Uterus (tissue), 4 donors: ENCODE results near the gene CLPX. TPM values are rescaled to one million over a fixed set of nuclear protein-coding genes. Genes with fewer than 3 reads are reported as not detected.

Experiments
- DNase-seq, 2 donors: peaks; one replicate each; pipeline ENCODE4 v3.0.0-alpha.2; 2019 to 2020
- H3K27ac ChIP-seq, 2 donors: fragments of 200-600 bp; sonication (generic); 1 replicate in 1 of 2; 2 replicates in 1 of 2; pipeline ENCODE4 v1.5.1; 2016 to 2018
- H3K27me3 ChIP-seq, 2 donors: fragments of 200-600 bp; sonication (generic); one replicate each; pipeline ENCODE4 v1.5.1; 2018 to 2019; ENCODE audit warnings: control low read depth in 1 of 2
- H3K36me3 ChIP-seq, 2 donors: fragments of 200-600 bp; sonication (generic); one replicate each; pipeline ENCODE4 v1.5.1; 2019; ENCODE audit warnings: control low read depth in 1 of 2
- H3K4me1 ChIP-seq, 2 donors: fragments of 200-600 bp; sonication (generic); one replicate each; pipeline ENCODE4 v1.5.1; 2018 to 2019; ENCODE audit warnings: control low read depth in 1 of 2
- H3K4me3 ChIP-seq, 2 donors: fragments of 200-600 bp; sonication (generic); 1 replicate in 1 of 2; 2 replicates in 1 of 2; pipeline ENCODE4 v1.5.1; 2018 to 2019; ENCODE audit warnings: mild to moderate bottlenecking in 1 of 2
- H3K9me3 ChIP-seq, 2 donors: fragments of 200-600 bp; sonication (generic); one replicate each; pipeline ENCODE4 v1.5.1; 2019; ENCODE audit warnings: control low read depth in 1 of 2
- POLR2A ChIP-seq, 2 donors: fragments of 450-650 bp; IDR thresholded peaks; one replicate each; pipeline ENCODE4 v1.6.1; 2016; ENCODE audit warnings: antibody characterized with exemption in 2 of 2, mild to moderate bottlenecking in 1 of 2, moderate library complexity in 1 of 2
- intact Hi-C: fragments of 100-400 bp; cut with DNase I; formaldehyde crosslinking; loops from one replicate; pipeline ENCODE4 v1.15.1; 2023; ENCODE audit warnings: low total_unique reads
- total RNA-seq, 4 donors: library from RNA; depleted of rRNA in 3 of 4; stranded (reverse); fragments of >200 nt in 3 of 4; gene quantifications; one replicate each; pipeline versions ENCODE4 v1.1.0 to v1.2.4, GENCODE V29; 2014 to 2023
- TF ChIP-seq, protein P1 (sequence below), 4 experiments: fragments of 200-600 bp in 2 of 4; fragments of 450-650 bp in 2 of 4; sonication (generic) in 2 of 4; IDR thresholded peaks; one replicate each; pipeline ENCODE4 v1.5.1; 2016 to 2019; ENCODE audit warnings: antibody characterized with exemption in 4 of 4, mild to moderate bottlenecking in 2 of 4, moderate library complexity in 1 of 4
- donor health status: DM: yes; HTN: yes; CAD: no.

CLPX gene
- total RNA-seq, 4 donors from 2014 or later = 21.0 to 85.2 (median 51.8) TPM

DNA sequence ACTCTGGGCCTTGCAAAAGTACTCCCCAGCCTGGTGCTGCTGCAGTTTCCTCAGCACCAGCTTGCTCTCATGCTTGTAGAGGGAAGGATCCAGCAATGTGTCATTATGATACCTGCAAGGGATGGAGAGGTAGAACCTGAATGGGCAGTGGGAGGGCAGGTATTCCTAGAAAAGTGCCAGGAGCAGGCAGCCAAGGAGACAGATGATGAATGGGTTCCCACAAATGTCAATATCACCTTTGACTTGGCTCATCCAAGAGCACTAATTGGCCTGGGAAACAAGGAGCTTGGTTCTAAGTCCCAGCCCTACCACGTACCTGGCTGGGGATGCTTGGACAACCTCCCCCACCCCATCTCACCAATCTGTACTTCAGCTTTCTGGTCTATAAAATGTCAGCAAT is 16.8 kb upstream of the CLPX start:
- Histone ChIP-seq H3K27ac (no peak overlapping the region), H3K4me1 (no peaks in the 10 kb centered on the region), H3K4me3 (no peak overlapping the region), H3K27me3 (no peaks in the 10 kb centered on the region), H3K36me3 (no peaks in the 10 kb centered on the region), H3K9me3 (no peaks in the 10 kb centered on the region)
- intact Hi-C loops = no loop called here
- TF ChIP-seq, protein P1, sequence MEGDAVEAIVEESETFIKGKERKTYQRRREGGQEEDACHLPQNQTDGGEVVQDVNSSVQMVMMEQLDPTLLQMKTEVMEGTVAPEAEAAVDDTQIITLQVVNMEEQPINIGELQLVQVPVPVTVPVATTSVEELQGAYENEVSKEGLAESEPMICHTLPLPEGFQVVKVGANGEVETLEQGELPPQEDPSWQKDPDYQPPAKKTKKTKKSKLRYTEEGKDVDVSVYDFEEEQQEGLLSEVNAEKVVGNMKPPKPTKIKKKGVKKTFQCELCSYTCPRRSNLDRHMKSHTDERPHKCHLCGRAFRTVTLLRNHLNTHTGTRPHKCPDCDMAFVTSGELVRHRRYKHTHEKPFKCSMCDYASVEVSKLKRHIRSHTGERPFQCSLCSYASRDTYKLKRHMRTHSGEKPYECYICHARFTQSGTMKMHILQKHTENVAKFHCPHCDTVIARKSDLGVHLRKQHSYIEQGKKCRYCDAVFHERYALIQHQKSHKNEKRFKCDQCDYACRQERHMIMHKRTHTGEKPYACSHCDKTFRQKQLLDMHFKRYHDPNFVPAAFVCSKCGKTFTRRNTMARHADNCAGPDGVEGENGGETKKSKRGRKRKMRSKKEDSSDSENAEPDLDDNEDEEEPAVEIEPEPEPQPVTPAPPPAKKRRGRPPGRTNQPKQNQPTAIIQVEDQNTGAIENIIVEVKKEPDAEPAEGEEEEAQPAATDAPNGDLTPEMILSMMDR (IDR thresholded peaks at IDR 0.05) = no peak
- TF ChIP-seq POLR2A (IDR thresholded peaks at IDR 0.05) = no peak
- DNase-seq = no peak

DNA sequence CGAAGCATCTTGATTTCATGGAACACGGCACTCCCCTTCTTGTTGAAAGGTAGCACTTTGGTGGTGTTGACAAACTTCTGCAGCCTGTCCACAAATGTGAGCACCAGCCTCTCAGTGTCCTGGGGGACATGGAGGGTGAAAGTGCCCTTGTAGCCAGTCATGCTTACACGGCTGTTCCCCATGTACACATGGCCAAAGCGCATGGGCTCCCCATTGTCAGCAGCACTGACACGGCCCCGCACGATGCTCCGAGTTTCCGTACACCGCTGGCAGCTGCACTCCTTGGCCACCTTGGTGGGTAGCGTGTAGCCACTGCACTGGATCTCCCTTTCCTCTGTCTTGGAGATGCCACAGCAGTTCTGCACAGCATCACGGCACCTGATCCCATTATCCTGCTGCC is 13.4 kb upstream of the CLPX start:
- intact Hi-C loops = no loop called here
- peak in 1 of 2 donors; percentile 8 for DNase-seq
- no peaks in the 10 kb centered on the region for H3K9me3 ChIP-seq
- no peaks in the 10 kb centered on the region for H3K4me1 ChIP-seq
- H3K4me3 ChIP-seq = no peak overlapping the region
- no peaks in the 10 kb centered on the region for H3K36me3 ChIP-seq
- no peak overlapping the region for H3K27ac ChIP-seq
- TF ChIP-seq, protein P1 (IDR thresholded peaks at IDR 0.05) = no peak
- no peak for TF ChIP-seq POLR2A (IDR thresholded peaks at IDR 0.05)
- no peaks in the 10 kb centered on the region for H3K27me3 ChIP-seq

DNA sequence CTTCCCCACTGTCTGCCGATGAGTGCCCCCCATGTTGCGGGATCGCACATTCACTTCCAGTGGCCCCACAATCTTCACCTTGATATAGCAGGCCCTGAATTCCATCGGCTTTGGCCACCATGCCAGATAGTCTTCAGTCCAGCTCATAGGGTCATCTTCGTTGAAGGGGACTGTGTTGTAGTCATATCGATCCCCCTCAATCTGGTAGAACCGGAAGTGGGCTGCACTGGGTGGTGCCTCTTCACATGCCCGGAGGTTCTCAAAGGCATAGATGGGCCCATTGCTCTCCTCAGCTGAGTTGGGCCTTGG is 12.1 kb upstream of the CLPX start:
- Histone ChIP-seq H3K36me3 (no peaks in the 10 kb centered on the region), H3K9me3 (no peaks in the 10 kb centered on the region), H3K27ac (no peak overlapping the region), H3K4me3 (no peak overlapping the region), H3K27me3 (no peaks in the 10 kb centered on the region), H3K4me1 (no peaks in the 10 kb centered on the region)
- intact Hi-C loops = no loop called here
- no peak for DNase-seq
- no peak for TF ChIP-seq POLR2A (IDR thresholded peaks at IDR 0.05)
- TF ChIP-seq, protein P1 (IDR thresholded peaks at IDR 0.05) = no peak

DNA sequence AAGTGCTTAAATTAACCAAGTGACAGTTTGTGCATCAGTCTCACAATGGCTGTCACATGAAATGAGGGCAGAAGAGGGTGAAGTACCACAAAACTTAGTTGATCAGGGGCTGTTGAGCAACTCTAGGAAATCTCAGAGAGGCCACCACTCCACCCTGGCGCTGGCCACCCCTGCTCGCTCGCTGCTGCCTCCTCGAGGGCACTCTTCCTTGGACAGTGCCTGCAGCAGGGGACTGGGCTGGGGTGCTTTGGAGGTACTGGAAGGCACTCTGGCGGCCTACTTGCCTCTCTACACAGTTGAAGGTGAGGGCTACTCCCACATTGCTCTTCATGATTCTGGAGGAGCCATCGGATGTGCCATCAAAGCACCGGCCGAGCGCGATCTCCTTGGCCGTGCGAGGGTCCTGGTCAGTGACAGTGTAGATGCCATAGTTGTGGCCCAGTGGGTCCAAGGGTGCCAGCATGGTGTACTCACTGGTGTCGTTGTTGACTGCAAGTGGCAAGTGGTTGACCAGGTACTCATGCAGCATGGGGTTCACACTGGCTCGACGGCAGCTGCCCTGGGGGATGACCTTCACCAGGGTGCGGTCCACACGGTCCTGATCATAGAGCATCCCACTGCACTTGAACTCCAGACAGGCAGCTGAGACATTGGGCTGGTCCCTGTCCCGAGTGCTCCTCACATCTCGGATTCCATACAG is 11.6 kb upstream of the CLPX start:
- Histone ChIP-seq H3K36me3 (no peaks in the 10 kb centered on the region), H3K27me3 (no peaks in the 10 kb centered on the region), H3K4me3 (no peak overlapping the region), H3K9me3 (no peaks in the 10 kb centered on the region), H3K27ac (peak overlapping the region in 1 of 2 donors; percentile 7), H3K4me1 (no peaks in the 10 kb centered on the region)
- no peak for DNase-seq
- intact Hi-C loops = no loop called here
- TF ChIP-seq, protein P1 (IDR thresholded peaks at IDR 0.05) = no peak
- TF ChIP-seq POLR2A (IDR thresholded peaks at IDR 0.05) = no peak

DNA sequence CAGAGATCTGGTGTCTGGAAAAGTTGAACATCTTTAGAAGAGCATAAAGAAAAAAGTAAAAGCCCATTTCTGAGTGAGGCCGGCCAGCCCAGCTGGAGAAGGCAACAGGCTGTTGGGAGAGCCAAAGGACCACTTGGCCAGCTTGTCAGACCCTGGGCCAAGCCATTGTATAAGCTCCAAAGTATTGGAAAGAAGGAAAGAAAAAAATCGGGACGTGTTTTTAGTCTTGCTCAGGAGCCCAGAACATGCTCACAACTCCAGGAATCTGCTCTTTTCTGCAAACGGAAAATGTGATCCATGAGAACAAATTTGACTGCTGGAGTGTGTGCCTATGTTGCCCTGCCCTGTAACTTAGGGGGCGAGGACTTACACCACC is 10.4 kb upstream of the CLPX start:
- H3K27me3 ChIP-seq = no peaks in the 10 kb centered on the region
- peak overlapping the region; percentile 57 to 60 for H3K27ac ChIP-seq
- H3K9me3 ChIP-seq = no peaks in the 10 kb centered on the region
- H3K4me1 ChIP-seq = no peaks in the 10 kb centered on the region
- intact Hi-C loops = no loop called here
- no peak overlapping the region for H3K4me3 ChIP-seq
- no peaks in the 10 kb centered on the region for H3K36me3 ChIP-seq
- TF ChIP-seq POLR2A (IDR thresholded peaks at IDR 0.05) = no peak
- TF ChIP-seq, protein P1 (IDR thresholded peaks at IDR 0.05) = no peak
- peak in 1 of 2 donors; percentile 42 for DNase-seq
